H9 (cell line): ENCODE results near the gene KCNC2. TPM values are rescaled to one million over a fixed set of nuclear protein-coding genes. Genes with fewer than 3 reads are reported as not detected.

Source experiments
- DNase-seq: peaks from one replicate; pipeline ENCODE4 v3.0.0-alpha.2; 2017
- H2AFZ ChIP-seq: one replicate; pipeline ENCODE4 v1.6.1; 2013; ENCODE audit warnings: mild to moderate bottlenecking, low read length, control low read depth, moderate library complexity
- H2AK5ac ChIP-seq: 2 replicates; pipeline ENCODE4 v1.6.1; 2013; ENCODE audit warnings: low read length, control low read depth, mixed read lengths; ENCODE audit not compliant: insufficient read length
- H2BK120ac ChIP-seq: one replicate; pipeline ENCODE4 v1.6.1; 2013; ENCODE audit warnings: low read depth, mild to moderate bottlenecking, low read length, control low read depth, inconsistent platforms; ENCODE audit not compliant: poor library complexity, severe bottlenecking
- H2BK12ac ChIP-seq: 2 replicates; pipeline ENCODE4 v1.6.1; 2013; ENCODE audit warnings: low read length, control low read depth, mixed read lengths, low read depth; ENCODE audit not compliant: insufficient read length
- H2BK15ac ChIP-seq: 2 replicates; pipeline ENCODE4 v1.6.1; 2013; ENCODE audit warnings: low read depth, low read length, control low read depth
- H2BK20ac ChIP-seq: one replicate; pipeline ENCODE4 v1.6.1; 2013; ENCODE audit warnings: low read depth, mild to moderate bottlenecking, low read length, control low read depth, inconsistent platforms; ENCODE audit not compliant: poor library complexity, severe bottlenecking
- H2BK5ac ChIP-seq: 2 replicates; pipeline ENCODE4 v1.6.1; 2013; ENCODE audit warnings: low read length, control low read depth, mixed read lengths; ENCODE audit not compliant: insufficient read length
- H3K14ac ChIP-seq: 2 replicates; pipeline ENCODE4 v1.6.1; 2013; ENCODE audit warnings: low read length, control low read depth; ENCODE audit not compliant: insufficient read depth
- H3K18ac ChIP-seq: 2 replicates; pipeline ENCODE4 v1.6.1; 2013; ENCODE audit warnings: low read depth, mild to moderate bottlenecking, mixed read lengths, low read length, control low read depth; ENCODE audit not compliant: insufficient read length
- H3K23ac ChIP-seq: 2 replicates; pipeline ENCODE4 v1.6.1; 2013; ENCODE audit warnings: low read length, control low read depth, mixed read lengths, low read depth; ENCODE audit not compliant: insufficient read length
- H3K23me2 ChIP-seq: 2 replicates; pipeline ENCODE4 v1.6.1; 2013; ENCODE audit warnings: low read depth, mild to moderate bottlenecking, mixed read lengths, low read length, control low read depth; ENCODE audit not compliant: insufficient read length, poor library complexity, severe bottlenecking
- H3K27ac ChIP-seq: 2 replicates; pipeline ENCODE4 v1.5.1; 2013; ENCODE audit warnings: low read length, control low read depth, mixed read lengths, low read depth; ENCODE audit not compliant: insufficient read length
- H3K27me3 ChIP-seq: 2 replicates; pipeline ENCODE4 v1.6.1; 2013; ENCODE audit warnings: low read length, control low read depth, inconsistent platforms; ENCODE audit not compliant: insufficient read depth
- H3K4ac ChIP-seq: 2 replicates; pipeline ENCODE4 v1.6.1; 2013; ENCODE audit warnings: low read depth, mild to moderate bottlenecking, control low read depth, inconsistent platforms, low read length, moderate library complexity
- H3K4me1 ChIP-seq: 2 replicates; pipeline ENCODE4 v1.6.1; 2013; ENCODE audit warnings: low read length, control low read depth, inconsistent platforms; ENCODE audit not compliant: insufficient read depth
- H3K4me2 ChIP-seq: 2 replicates; pipeline ENCODE4 v1.6.1; 2013; ENCODE audit warnings: low read length, control low read depth, mixed read lengths; ENCODE audit not compliant: insufficient read length, insufficient read depth
- H3K56ac ChIP-seq: 2 replicates; pipeline ENCODE4 v1.6.1; 2013; ENCODE audit warnings: low read depth, mild to moderate bottlenecking, mixed read lengths, low read length, control low read depth; ENCODE audit not compliant: insufficient read length
- H3K79me1 ChIP-seq: 2 replicates; pipeline ENCODE4 v1.6.1; 2013; ENCODE audit warnings: low read depth, mild to moderate bottlenecking, moderate library complexity, low read length, control low read depth, inconsistent platforms; ENCODE audit not compliant: insufficient read depth, poor library complexity, severe bottlenecking
- H3K79me2 ChIP-seq: 2 replicates; pipeline ENCODE4 v1.6.1; 2013; ENCODE audit warnings: low read length, control low read depth, inconsistent platforms; ENCODE audit not compliant: insufficient read depth
- H3K9ac ChIP-seq: 2 replicates; pipeline ENCODE4 v1.6.1; 2013; ENCODE audit warnings: low read length, control low read depth, mixed read lengths; ENCODE audit not compliant: insufficient read length; ENCODE audit errors: extremely low read depth
- H3K9me3 ChIP-seq: one replicate; pipeline ENCODE4 v1.6.1; 2013; ENCODE audit warnings: low read depth, low read length, inconsistent platforms; ENCODE audit not compliant: control insufficient read depth
- H3T11ph ChIP-seq: one replicate; pipeline ENCODE4 v1.6.1; 2013; ENCODE audit warnings: mild to moderate bottlenecking, low read length, control low read depth, inconsistent platforms
- H4K20me1 ChIP-seq: one replicate; pipeline ENCODE4 v1.6.1; 2013; ENCODE audit not compliant: control insufficient read depth, insufficient read length, insufficient read depth
- H4K5ac ChIP-seq: 2 replicates; pipeline ENCODE4 v1.6.1; 2013; ENCODE audit warnings: low read depth, mild to moderate bottlenecking, mixed read lengths, low read length, control low read depth; ENCODE audit not compliant: insufficient read length
- H4K8ac ChIP-seq: replicated peaks from 2 replicates; pipeline ENCODE4 v1.6.1; 2013; ENCODE audit warnings: low read length, control low read depth, mixed read lengths, low read depth; ENCODE audit not compliant: insufficient read length
- H4K91ac ChIP-seq: 2 replicates; pipeline ENCODE4 v1.6.1; 2013; ENCODE audit warnings: low read depth, mild to moderate bottlenecking, moderate library complexity, mixed read lengths, low read length, control low read depth; ENCODE audit not compliant: insufficient read length
- H3K27ac Mint-ChIP-seq, 3 experiments: 2 replicates in 2 of 3; 3 replicates in 1 of 3; pipeline ENCODE4 v1.8.0; 2020 to 2021; ENCODE audit warnings: mixed read lengths in 3 of 3, mild to moderate bottlenecking in 1 of 3, moderate library complexity in 1 of 3
- H3K27me3 Mint-ChIP-seq: 2 replicates; pipeline ENCODE4 v1.8.0; 2021; ENCODE audit warnings: low read depth, mild to moderate bottlenecking, moderate library complexity, mixed read lengths
- H3K36me3 Mint-ChIP-seq, 3 experiments: 2 replicates in 2 of 3; 3 replicates in 1 of 3; pipeline ENCODE4 v1.8.0; 2020 to 2021; ENCODE audit warnings: low read depth in 3 of 3, mixed read lengths in 3 of 3; ENCODE audit not compliant: insufficient read depth in 1 of 3
- H3K4me1 Mint-ChIP-seq, 2 experiments: 2 replicates each; pipeline ENCODE4 v1.8.0; 2020; ENCODE audit warnings: mixed read lengths in 2 of 2
- H3K4me3 Mint-ChIP-seq, 2 experiments: 2 replicates in 1 of 2; 3 replicates in 1 of 2; pipeline ENCODE4 v1.8.0; 2020 to 2021; ENCODE audit warnings: mild to moderate bottlenecking in 2 of 2, mixed read lengths in 2 of 2, moderate library complexity in 1 of 2
- H3K9me3 Mint-ChIP-seq, 2 experiments: 2 replicates in 1 of 2; 3 replicates in 1 of 2; pipeline ENCODE4 v1.8.0; 2020; ENCODE audit warnings: mild to moderate bottlenecking in 2 of 2, mixed read lengths in 2 of 2, moderate library complexity in 1 of 2
- WGBS: extraction: QIAGEN DNeasy Blood & Tissue Kit; methylation state at CpG from one replicate; pipeline ENCODE4 v1.1.7; 2013; ENCODE audit warnings: missing lambda C conversion rate, low lambda C conversion rate, mixed read lengths; ENCODE audit not compliant: insufficient read length; ENCODE audit errors: extremely low coverage; 5-methylcytosine and 5-hydroxymethylcytosine counted together
- total RNA-seq: library from RNA; stranded (reverse); gene quantifications from 2 replicates; pipeline ENCODE4 v1.2.1, GENCODE V29; 2021
- TF ChIP-seq, protein P1 (sequence below): fragments of 200-600 bp; sonication (generic); conservative IDR thresholded peaks from 3 replicates; pipeline ENCODE4 v1.8.0; 2021; ENCODE audit warnings: antibody characterized with exemption, mild to moderate bottlenecking

Gene KCNC2
- total RNA-seq, 1 experiment from 2014 or later = not detected

DNA sequence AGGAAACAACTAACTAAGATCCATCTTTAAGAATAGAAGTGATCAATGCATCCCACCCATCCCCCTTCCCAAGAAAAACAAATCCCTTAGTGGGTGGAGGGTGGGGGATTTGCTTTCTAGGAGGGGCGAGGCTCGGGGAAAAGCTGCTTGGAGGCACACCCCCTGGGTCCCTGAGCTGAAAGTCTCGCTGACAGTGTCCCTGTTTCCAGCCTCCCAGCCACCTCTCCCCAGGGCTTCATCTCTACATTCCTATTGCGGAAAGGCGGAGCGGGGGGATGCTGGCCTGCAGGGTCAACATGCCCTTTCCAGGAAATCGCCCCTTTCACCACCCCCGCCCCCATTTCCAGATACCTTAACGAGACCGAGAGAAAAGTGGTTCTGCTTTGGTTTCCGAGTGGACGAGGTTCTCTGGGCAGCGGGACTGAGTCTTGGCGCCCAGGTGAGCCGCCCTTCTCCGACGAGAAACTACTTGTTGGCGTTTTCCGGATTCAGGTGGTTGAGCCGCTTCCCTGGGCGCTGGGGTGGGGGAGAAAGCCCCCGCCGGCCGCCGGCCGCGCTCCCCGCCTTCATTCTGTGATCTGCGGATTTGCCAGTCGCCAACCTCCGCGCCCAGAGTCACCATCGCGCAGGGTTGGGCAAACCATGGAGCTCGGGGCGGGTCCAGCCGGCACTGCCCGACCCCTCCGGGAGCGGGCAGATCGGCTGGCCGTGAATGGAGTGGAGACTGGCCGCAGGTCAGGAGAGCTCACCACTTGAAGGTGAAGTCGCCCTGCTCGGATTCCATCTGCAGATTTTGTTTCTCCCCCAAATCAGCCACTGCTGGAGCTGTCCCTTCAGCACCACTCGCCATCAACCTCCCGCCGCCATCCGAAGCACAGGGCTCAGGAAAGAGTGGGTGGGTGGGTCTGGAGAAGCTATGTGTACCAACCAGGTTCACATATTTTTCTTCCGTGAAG is 505 bp downstream of the KCNC2 start:
- H3K27me3 ChIP-seq = peaks cover 23% of the 10 kb centered on the region
- H3K4me2 ChIP-seq = peak overlapping the region; percentile 42
- no peak overlapping the region for H3K56ac ChIP-seq
- no peaks in the 10 kb centered on the region for H3K9me3 ChIP-seq
- peaks cover 9% of the 10 kb centered on the region for H3K23me2 ChIP-seq
- H4K91ac ChIP-seq = no peak overlapping the region
- H2BK5ac ChIP-seq = no peak overlapping the region
- Mint-ChIP-seq H3K27ac (no peak overlapping the region), H3K27me3 (peaks cover 70% of the 10 kb centered on the region), H3K4me1 (peaks cover 10 to 14% of the 10 kb centered on the region in 2 experiments), H3K36me3 (peaks cover 0 to 4% (median 0%) of the 10 kb centered on the region in 3 experiments; a peak in 2 of 7 replicates), H3K4me3 (peak overlapping the region; percentile 64 to 81), H3K9me3 (peaks cover 0 to 4% of the 10 kb centered on the region in 2 experiments; a peak in 1 of 5 replicates)
- H2BK15ac ChIP-seq = no peak overlapping the region
- no peaks in the 10 kb centered on the region for H3K79me2 ChIP-seq
- no peak overlapping the region for H2BK12ac ChIP-seq
- H3K9ac ChIP-seq = no peak overlapping the region
- H4K20me1 ChIP-seq = no peaks in the 10 kb centered on the region
- H3T11ph ChIP-seq = no peak overlapping the region
- no peak overlapping the region for H3K27ac ChIP-seq
- no peaks in the 10 kb centered on the region for H3K4me1 ChIP-seq
- no peak overlapping the region for H3K23ac ChIP-seq
- H3K79me1 ChIP-seq = no peaks in the 10 kb centered on the region
- no peak overlapping the region for H4K8ac ChIP-seq
- H2BK20ac ChIP-seq = no peak overlapping the region
- peak; percentile 85 for DNase-seq
- H4K5ac ChIP-seq = no peak overlapping the region
- WGBS = no CpG with 5 or more reads among the region's 50 CpGs
- no peak overlapping the region for H3K14ac ChIP-seq
- no peak overlapping the region for H2BK120ac ChIP-seq
- TF ChIP-seq, protein P1, sequence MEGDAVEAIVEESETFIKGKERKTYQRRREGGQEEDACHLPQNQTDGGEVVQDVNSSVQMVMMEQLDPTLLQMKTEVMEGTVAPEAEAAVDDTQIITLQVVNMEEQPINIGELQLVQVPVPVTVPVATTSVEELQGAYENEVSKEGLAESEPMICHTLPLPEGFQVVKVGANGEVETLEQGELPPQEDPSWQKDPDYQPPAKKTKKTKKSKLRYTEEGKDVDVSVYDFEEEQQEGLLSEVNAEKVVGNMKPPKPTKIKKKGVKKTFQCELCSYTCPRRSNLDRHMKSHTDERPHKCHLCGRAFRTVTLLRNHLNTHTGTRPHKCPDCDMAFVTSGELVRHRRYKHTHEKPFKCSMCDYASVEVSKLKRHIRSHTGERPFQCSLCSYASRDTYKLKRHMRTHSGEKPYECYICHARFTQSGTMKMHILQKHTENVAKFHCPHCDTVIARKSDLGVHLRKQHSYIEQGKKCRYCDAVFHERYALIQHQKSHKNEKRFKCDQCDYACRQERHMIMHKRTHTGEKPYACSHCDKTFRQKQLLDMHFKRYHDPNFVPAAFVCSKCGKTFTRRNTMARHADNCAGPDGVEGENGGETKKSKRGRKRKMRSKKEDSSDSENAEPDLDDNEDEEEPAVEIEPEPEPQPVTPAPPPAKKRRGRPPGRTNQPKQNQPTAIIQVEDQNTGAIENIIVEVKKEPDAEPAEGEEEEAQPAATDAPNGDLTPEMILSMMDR = no peak
- no peak overlapping the region for H2AK5ac ChIP-seq
- no peak overlapping the region for H2AFZ ChIP-seq
- no peak overlapping the region for H3K18ac ChIP-seq
- H3K4ac ChIP-seq = no peak overlapping the region
